Measurements from ENCODE around the gene NOD2. TPM values are rescaled to one million over a fixed set of nuclear protein-coding genes. Genes with fewer than 3 reads are reported as not detected.

NOD2 gene
- total RNA-seq, 1 donor from 2014 or later, result 0.46 TPM

- Histone ChIP-seq H3K27me3 (ENCODE audit: control insufficient read depth, insufficient read depth, low read length) (no peaks in the 10 kb centered on the region), H3K36me3 (ENCODE audit: control insufficient read depth, insufficient read depth, low read length) (no peaks in the 10 kb centered on the region), H3K4me3 (ENCODE audit: low read depth, low read length) (no peak overlapping the region)
- DNase-seq (ENCODE audit: low read depth), result no peak
- TF ChIP-seq CTCF (IDR thresholded peaks at IDR 0.05; ENCODE audit: insufficient read depth, low read length, poor library complexity, severe bottlenecking), result no peak
Measured at GRCh38 chr16:50745940-50746339, 52.5 kb downstream of the NOD2 start.

- Histone ChIP-seq H3K27me3 (ENCODE audit: control insufficient read depth, insufficient read depth, low read length) (no peaks in the 10 kb centered on the region), H3K36me3 (ENCODE audit: control insufficient read depth, insufficient read depth, low read length) (no peaks in the 10 kb centered on the region), H3K4me3 (ENCODE audit: low read depth, low read length) (no peak overlapping the region)
- DNase-seq (ENCODE audit: low read depth), result no peak
- TF ChIP-seq CTCF (IDR thresholded peaks at IDR 0.05; ENCODE audit: insufficient read depth, low read length, poor library complexity, severe bottlenecking), result peak; percentile 4
Measured at GRCh38 chr16:50747207-50747956, 54.0 kb downstream of the NOD2 start.

GRCh38 chr16:50751528-50751927 lies 58.1 kb downstream of the NOD2 start:
- TF ChIP-seq CTCF (IDR thresholded peaks at IDR 0.05; ENCODE audit: insufficient read depth, low read length, poor library complexity, severe bottlenecking), result no peak
- Histone ChIP-seq H3K4me3 (ENCODE audit: low read depth, low read length) (no peak overlapping the region), H3K27me3 (ENCODE audit: control insufficient read depth, insufficient read depth, low read length) (no peaks in the 10 kb centered on the region), H3K36me3 (ENCODE audit: control insufficient read depth, insufficient read depth, low read length) (no peaks in the 10 kb centered on the region)
- no peak for DNase-seq (ENCODE audit: low read depth)

GRCh38 chr16:50752471-50753235 lies 59.2 kb downstream of the NOD2 start:
- Histone ChIP-seq H3K27me3 (ENCODE audit: control insufficient read depth, insufficient read depth, low read length) (no peaks in the 10 kb centered on the region), H3K4me3 (ENCODE audit: low read depth, low read length) (no peak overlapping the region), H3K36me3 (ENCODE audit: control insufficient read depth, insufficient read depth, low read length) (no peaks in the 10 kb centered on the region)
- no peak for DNase-seq (ENCODE audit: low read depth)
- no peak for TF ChIP-seq CTCF (IDR thresholded peaks at IDR 0.05; ENCODE audit: insufficient read depth, low read length, poor library complexity, severe bottlenecking)

GRCh38 chr16:50756473-50756872 lies 63.1 kb downstream of the NOD2 start:
- Histone ChIP-seq H3K4me3 (ENCODE audit: low read depth, low read length) (no peak overlapping the region), H3K27me3 (ENCODE audit: control insufficient read depth, insufficient read depth, low read length) (no peaks in the 10 kb centered on the region), H3K36me3 (ENCODE audit: control insufficient read depth, insufficient read depth, low read length) (no peaks in the 10 kb centered on the region)
- DNase-seq (ENCODE audit: low read depth), result no peak
- no peak for TF ChIP-seq CTCF (IDR thresholded peaks at IDR 0.05; ENCODE audit: insufficient read depth, low read length, poor library complexity, severe bottlenecking)

Measured in kidney epithelial cell (primary cell).